ENCODE measurements around the gene TMEM89. TPM values are rescaled to one million over a fixed set of nuclear protein-coding genes. Genes with fewer than 3 reads are reported as not detected.

Gene TMEM89
- not detected in 2 replicates for total RNA-seq

GRCh38 chr3:48621461-48621869 is at the start of gene TMEM89:
Gene TMEM89, minus strand, starts transcription at chr3:48621769. Its CDS starts 13 bp downstream, at chr3:48621756.

GRCh38 chr3:48662753-48663488 is 41.4 kb upstream of the TMEM89 start, which contains the start of gene CELSR3:
Gene CELSR3, minus strand, starts transcription at chr3:48662886. Its CDS starts 252 bp downstream, at chr3:48662634.

GRCh38 chr3:48635222-48636021 is 13.9 kb upstream of the TMEM89 start, which contains the start of gene SLC26A6:
Gene SLC26A6, minus strand, starts transcription at chr3:48635461. Its CDS starts 68 bp downstream, at chr3:48635393.

GRCh38 chr3:48609088-48610005 is 12.2 kb downstream of the TMEM89 start, which contains the start of gene UQCRC1:
Gene UQCRC1, minus strand, starts transcription at chr3:48609646. Its CDS starts 26 bp downstream, at chr3:48609620.

GRCh38 chr3:48595075-48595525 is 26.5 kb downstream of the TMEM89 start, which contains the start of gene COL7A1:
Gene COL7A1, minus strand, starts transcription at chr3:48595329. Its CDS starts 170 bp downstream, at chr3:48595159.

Other genes with a start within 250 kb of the TMEM89 start
- not detected in 2 replicates for gene FBXW12, start 249.6 kb downstream of the TMEM89 start, total RNA-seq
- 49.9 and 257 TPM in 2 replicates for gene PLXNB1, start 191.7 kb downstream of the TMEM89 start, total RNA-seq
- 44.0 and 70.4 TPM in 2 replicates for gene CCDC51, start 181.7 kb downstream of the TMEM89 start, total RNA-seq
- 224 and 359 TPM in 2 replicates for gene TMA7, start 181.5 kb downstream of the TMEM89 start, total RNA-seq
- 5.1 and 5.4 TPM in 2 replicates for gene ATRIP, start 175.0 kb downstream of the TMEM89 start, total RNA-seq
- gene SHISA5, start 117.6 kb downstream of the TMEM89 start, total RNA-seq: 109 and 119 TPM in 2 replicates
- 4.4 and 15.7 TPM in 2 replicates for gene PFKFB4, start 65.0 kb downstream of the TMEM89 start, total RNA-seq
- 2.4 and 12.2 TPM in 2 replicates for gene UCN2, start 58.0 kb downstream of the TMEM89 start, total RNA-seq
- 121 and 420 TPM in 2 replicates for gene COL7A1, start 26.4 kb downstream of the TMEM89 start, total RNA-seq
- gene UQCRC1, start 12.1 kb downstream of the TMEM89 start, total RNA-seq: 438 and 594 TPM in 2 replicates
- 22.2 and 33.1 TPM in 2 replicates for gene SLC26A6, start 13.7 kb upstream of the TMEM89 start, total RNA-seq
- gene CELSR3, start 41.1 kb upstream of the TMEM89 start, total RNA-seq: 1.8 and 2.1 TPM in 2 replicates
- gene NCKIPSD, start 64.1 kb upstream of the TMEM89 start, total RNA-seq: 12.3 and 14.3 TPM in 2 replicates
- 40.3 and 76.5 TPM in 2 replicates for gene IP6K2, start 95.5 kb upstream of the TMEM89 start, total RNA-seq
- 32.0 and 44.1 TPM in 2 replicates for gene PRKAR2A, start 226.1 kb upstream of the TMEM89 start, total RNA-seq

Data from nasal cavity respiratory epithelium epithelial cell of viscerocranial mucosa (primary cell).